Fibroblast of skin of right biceps (primary cell): ENCODE measurements around the gene DDIT4.
"Not testable (repeated sequence)": the region's sequence is repeated elsewhere in the genome, so short reads cannot be mapped to it uniquely, and the experiment has no call there.

ENCODE experiments used
- DNase-seq: peaks from one replicate; pipeline ENCODE4 v3.0.0-alpha.2; 2013

Gene DDIT4

DNA sequence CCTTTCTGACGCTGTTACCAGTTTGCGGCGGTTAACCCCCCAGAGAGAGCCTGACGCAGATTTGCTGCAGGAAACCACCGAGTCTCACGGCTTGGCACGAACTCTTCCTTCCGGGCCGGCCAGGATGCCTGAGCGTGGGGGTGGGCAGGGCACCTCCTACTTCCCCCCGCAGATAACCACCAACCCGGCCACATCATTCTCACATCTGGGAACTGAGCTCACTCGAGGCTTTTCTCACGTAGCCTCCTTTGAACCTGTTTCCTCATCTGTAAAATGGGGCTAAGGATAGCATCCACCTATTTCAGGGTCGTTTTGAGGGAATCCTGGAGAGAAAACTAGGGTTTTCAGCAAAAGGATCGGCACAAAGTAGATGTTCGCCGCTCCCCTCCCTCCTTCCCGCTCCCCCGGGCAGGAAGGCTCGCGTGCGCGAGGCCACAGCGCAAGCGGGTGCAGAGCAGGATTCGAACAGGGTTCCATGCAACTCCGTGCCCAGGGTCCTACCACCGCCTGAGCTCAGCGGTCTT, 23.6 kb downstream of the DDIT4 start:
- DNase-seq, result peak; percentile 97

DNA sequence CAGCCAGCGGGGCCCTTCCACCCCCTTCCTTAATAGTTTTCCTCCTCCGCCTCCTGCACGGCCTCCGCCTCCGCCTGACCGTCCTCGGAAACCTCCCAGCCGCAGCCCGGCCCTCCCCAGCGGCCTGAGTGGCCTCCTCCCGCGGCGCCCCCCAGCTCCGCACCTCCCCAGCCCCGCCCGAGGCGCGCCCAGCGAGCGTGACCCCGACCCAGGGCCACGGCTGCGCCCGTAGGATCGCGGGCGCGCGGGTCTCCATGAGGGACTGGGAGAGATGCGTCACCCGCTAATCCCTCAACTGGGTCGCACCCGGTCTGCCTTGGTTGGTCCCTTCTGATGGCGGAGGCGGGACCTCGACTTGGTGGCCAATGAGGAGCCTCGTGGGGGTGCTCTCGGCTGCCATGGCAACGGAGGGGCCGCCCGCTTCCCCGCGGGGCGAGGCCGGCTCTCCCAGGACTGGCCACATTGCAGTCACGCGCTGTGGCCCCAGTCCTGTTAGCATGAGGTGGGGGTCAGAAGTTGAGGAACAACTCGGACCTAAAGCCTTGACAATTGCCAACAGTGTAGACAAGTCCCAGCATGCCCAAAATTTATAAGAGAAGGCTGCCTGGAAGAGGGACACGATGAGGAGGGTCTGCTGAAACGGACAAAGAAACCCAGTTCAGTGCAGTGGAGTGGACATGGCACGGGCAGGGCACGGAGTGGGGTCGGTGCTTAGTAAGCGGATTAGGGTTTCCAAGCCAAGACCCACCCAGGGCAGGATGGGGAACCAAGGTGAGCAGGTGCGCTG, 24.3 kb downstream of the DDIT4 start:
- DNase-seq, result peak; percentile 98

DNA sequence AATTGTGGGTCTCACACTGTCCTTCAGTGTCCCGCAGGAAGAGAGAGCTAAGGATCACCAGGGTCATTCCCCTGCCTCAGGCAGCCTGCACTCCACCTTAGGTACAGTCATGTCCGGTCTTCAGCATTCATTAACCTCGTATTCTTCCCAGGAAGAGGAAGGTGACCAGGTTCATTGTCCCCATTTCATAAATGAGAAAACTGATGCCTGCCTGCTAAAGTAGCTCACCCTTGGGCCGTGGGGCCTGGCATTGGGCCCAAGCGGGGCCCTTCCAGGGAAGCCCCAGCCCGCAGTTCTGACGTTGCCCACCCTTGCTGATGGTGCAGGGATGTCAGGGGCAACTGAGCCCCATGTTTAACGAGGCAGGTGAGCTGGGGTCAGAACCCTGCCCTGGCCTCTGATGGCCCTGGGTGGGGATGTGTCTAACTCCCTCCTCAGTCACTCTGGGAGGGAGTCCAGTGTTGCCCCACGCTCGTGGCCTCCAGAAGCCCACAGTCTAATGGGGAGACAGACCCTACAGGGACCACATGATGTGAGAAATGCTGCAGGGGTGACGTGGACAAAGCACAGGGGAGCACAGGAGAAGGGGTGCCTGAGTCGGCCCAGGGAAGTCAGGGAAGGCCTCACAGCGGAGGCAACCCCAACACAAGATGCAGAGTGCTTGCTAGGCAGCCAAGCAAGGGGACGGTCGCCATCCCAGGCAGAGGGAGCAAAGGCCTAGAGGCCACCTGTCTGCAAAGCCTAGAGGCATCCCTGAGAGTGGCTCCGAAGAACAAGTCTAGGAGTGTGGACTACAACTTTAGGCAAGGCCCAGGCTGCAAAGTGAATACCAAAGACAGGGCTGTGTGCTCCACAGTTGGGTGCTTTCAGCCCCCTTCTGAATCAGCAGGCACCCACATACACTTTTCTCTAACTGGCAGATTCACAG, 25.1 kb downstream of the DDIT4 start:
- DNase-seq, result no peak

DNA sequence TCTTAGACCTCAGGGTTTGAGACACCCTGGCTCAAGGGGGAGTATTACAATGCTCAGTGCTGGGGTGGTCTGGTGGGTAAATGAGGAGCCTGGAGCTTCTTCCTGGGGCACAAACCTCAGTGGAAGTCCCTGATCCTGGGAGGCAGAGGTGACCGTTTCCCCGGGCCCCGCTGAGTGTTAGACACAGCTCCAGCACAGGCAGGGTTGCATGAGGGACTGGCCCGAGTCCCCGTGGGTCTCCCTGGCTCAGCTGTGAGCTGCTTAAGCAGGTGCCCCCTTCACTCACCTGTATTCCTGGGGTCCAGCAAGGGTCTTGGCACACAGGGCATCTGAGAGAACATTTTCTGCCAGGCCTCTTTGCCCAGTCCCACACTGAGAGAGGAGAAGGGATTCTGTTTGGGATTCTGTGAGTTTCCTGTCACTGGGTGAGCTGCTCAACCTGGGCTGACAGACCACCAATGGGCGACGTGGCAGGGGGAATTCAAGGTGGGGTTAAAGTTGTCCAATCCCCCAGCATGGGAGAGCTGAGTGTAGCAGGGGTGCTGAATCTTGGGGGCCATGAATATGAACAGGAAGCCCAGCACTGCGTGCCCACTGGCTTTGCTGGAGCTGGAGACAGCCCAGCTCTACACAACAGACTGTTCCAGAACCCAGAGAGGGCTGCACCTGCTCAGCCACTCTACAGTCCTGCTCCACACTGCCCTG, 29.9 kb downstream of the DDIT4 start:
- no peak for DNase-seq

DNA sequence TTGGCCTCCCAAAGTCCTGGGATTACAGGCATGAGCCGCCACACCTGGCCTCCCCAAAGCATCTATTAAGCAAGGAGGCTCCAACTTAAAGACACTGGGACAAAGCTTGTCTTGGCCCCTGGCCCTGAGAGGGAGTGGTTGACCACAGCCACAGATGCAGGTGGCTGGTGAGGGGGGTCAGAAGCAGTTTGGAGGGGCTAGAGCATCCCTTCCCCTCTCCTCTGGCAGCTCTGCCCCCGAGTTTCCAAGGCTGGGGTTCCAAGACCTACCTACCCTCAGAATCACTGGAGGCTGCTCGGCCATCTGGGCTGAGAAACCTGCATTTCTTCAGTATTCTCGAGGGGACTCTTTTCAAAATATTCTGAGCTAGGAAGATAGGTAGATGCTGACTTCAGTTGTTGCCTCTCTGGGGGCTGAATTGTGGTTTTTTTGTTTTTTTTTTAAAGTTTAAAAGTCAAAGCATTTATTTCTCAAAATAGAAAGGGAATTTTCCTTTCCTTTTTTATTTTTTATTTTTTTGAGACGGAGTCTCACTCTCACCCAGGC, 32.6 kb downstream of the DDIT4 start:
- no peak for DNase-seq

DNA sequence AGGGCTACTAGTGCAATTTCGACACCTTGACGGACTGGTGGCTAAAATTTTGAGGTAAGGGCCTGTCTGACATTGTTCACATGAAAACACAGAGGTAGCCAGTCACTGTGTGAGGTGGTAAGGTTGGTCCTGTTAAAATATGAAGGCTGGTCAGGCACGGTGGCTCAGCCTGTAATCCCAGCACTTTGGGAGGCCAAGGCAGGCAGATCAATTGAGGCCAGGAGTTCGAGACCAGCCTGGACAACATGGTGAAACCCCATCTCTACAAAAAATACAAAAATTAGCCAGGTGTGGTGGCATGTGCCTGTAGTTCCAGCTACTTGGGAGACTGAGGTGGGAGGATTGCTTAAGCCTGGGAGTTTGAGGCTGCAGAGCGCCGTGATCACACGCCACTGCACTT, 34.0 kb downstream of the DDIT4 start:
- not testable (repeated sequence) for DNase-seq

DNA sequence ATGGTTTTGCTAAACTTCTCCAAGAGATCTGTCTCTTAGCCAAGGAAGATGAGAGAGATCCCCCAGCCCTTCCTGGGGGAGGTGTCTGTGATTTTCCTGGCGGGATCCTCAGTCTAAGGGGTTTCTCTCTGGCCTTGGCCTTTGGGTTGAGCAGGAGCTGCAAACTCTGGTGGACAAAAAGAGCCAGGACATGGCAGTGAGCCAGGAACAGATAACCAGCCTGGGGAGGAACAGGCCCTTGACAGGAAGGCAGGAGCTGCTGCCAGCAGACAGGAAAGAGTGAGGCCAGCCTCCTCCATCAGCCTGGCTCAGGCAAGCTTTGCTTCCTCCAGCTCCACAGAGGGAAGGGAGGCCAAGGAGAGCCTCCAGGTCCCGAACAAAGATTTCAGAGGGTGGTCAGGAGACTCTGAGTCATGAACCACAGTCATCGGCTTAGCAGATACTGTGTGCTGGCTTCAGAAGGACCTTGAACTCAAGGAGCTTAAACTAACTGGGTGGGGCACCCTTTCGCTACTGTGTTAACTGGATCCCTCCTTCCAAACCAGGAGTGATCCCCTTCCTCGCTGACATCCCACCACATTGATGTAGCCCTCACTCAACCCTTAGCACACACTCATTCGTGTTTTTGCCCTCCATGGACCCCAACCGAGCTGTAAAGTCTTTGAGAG, 34.7 kb downstream of the DDIT4 start:
- DNase-seq, result peak; percentile 81

DNA sequence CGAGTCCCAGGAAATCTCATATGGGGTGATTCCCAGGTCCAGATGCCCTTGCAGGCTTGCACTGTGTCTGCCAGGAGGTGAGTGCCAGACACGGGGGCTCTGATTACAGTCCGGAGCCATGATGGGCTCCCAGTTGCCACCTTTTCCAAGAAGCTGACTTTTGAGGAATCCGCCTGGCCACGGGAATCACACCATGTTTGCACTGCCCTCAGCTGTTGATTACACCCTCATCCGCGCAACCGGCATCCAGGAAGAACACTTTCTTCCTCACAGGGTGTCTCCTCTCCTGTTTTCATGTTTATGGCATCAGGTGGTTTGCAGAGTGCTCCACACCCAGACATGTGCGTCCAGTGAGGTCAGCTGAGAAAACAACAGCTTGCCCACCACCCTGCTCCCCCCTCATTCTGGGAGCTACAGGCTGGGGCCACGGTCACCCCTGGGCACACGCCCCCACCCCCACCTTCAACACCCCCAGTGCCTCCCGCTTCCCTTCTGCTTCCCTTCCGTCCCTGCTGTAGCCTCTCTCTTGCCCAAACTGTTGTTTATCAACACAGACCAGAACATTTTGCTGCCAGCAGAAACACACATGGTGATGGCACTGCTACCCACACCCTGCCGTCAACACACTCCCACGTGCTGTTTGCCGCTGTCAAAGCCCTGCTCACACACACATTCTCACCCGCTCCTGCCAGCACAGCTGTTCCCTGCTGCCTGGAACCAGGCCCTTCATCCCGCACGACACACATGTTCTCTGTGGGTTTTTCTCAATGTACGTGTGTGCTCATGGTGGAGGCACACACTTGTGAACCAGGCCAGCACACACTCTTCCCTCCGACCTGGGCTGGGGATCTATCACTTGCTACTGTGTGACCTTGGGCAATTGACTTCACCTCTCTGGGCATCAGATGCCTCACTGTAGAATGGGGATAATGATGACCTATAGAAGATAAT, 35.8 kb downstream of the DDIT4 start:
- DNase-seq, result no peak

DNA sequence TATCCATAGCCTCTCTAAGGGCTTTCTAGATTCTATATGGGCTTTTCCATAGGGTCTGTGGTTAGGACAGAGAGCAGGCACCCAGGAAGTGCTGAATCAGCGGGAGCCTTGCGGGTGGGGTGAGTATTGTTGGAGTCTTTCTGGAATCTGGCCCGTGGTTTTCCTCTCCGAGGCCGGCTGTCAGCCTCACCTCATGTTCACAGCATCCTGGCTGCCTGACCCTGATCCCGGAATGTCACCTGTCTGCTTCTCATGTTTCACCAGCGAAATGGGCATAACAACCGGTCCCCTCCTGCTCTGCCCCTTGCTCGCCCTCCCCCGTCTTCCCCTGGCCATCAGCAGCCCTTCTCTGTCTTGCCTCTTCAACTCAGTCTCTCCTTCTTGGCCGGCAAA, 36.5 kb downstream of the DDIT4 start:
- peak; percentile 45 for DNase-seq

DNA sequence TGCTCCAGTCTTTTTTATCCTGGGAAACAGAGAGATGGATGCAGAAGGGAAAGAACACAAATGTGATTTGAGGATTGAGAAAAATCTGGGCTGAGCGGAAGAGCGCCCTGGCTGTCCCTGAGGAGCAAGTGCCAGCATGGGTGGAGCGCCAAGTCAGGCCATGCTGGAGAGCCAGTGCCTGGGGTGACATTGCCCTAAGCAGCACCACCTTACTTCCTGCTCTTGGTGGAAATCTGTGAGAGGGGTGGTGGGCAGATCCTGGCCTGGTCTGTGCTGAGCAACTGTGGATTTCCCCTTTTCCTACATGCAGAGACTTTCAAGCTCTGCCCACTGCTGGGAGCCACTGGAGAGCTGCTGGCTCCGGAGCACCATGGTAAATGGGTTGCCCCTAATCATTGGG, 36.9 kb downstream of the DDIT4 start:
- no peak for DNase-seq

DNA sequence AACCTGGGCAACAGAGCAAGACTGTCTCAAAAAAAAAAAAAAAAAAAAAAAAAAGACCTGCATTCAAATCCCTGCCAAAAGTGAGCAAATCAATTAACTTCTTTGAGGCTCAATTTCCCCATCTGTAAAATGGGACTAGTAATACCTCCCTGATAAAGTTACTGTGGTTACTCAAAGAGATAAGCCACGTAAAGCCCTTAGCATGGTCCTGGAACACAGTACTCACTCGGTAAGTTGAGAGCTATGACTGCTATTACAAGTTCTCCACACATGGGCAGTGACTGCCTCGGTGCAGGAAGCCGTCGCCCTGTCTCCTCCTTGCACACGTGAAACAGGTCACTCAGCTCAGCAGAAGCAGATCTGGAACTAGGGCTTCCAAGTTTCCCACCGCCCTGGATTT, 37.9 kb downstream of the DDIT4 start:
- DNase-seq, result no peak

DNA sequence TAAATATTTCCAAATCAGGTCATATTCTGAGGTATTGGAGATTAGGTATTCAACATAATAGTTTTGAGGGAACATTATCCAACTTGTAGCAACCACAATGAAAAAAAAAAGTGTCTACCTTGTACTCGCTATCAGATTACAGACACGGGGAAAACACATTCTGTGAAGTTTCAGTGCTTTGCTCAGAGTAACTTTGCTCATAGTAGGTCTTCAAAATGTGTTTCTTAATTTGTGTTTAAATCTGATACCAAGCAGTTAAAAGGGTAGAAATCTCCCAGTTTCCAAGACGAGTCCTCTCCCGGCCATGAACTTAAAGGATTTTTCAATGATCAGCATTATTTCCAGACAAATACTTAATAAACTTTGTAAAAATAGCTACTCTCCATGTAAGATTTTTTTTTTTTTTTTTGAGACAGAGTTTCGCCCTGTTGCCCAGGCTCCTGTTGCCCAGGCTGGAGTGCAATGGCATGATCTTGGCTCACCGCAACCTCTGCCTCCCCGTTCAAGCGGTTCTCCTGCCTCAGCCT, 39.2 kb downstream of the DDIT4 start:
- no peak for DNase-seq

DNA sequence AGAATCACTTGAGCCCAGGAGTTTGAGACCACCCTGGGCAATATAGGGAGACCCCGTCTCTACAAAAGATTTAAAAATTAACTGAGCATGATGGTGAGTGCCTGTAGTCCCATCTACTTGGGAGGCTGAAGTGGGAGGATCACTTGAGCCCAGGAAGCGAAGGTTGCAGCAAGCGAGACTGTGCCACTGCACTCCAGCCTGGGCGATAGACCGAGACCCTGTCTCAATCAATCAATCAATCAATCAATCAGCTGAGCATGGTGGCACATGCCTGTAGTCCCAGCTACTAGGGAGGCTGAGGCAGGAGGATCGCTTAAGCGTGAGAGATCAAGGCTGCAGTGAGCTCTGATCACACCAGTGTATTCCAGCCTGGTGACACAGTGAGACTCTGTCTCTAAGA, 40.5 kb downstream of the DDIT4 start:
- DNase-seq, result no peak

DNA sequence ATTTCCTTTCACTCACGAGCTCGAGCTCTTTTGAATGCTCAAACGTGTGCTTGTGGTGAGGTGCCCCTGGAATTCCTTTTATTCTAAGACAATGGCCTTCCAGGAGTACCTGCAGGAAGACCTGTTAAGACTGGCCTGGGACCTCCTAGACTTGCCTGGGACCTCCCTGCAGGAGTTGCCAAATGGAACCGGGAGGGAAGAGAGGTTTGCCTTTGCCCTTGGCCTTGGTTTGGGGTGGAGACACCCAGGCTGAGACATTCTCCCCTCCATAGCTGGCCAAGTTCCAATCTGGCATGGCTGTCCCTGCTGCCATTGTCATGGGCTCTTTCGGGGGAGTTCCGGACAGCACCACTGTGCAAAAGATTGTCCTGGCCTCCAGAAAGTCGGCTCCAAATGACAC, 41.3 kb downstream of the DDIT4 start:
- no peak for DNase-seq

DNA sequence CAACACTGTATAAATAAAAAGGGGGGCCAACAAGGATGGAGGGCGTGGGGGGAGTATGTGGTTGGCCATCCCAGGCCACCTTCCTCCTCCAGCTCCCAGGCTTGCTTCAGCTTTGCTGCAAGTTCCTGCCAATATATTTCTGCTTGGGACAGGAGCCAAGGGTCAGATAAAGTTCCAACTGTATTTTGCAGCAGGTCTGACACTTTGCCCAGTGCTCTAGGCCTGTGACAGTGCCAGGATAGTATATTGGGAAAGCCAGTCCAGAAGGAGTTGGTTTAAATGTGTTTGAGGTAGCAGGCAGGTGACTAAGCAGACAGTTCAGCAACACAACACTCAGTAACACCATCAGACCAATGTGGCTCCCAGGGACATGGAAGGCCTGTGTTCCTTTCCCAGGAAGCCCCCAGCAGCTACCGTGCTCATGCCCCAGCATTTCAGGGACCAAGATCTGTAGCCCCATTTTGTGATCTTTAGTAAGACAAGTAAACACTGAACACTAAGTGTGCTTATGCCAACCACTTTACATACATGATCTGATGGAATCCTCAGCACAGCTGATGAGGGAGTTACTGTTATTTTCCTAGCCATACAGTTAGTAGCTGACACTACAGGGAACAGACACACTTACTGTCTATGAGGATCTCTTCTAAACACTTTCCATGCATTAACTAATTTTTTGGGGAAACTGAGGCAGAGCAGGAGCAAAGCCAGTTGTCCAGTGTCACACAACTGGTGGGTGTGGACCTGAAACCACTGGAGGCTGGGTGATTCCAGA, 42.1 kb downstream of the DDIT4 start:
- DNase-seq, result peak; percentile 60

DNA sequence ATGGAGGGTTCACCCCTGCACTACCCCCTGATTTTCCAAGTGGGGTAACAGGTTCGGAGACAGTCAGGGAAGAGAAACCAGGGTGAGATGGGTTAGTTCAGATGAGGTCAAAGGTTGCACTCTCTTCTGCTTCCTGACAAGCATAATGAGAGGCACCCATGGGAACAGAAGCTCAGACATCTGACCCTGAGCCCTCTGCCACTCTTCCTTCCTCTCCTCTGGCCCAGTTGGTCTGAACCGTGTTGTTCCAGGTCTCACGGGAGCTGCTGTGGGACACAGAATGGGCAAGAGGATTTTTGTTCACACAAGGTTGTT, 42.6 kb downstream of the DDIT4 start:
- no peak for DNase-seq

DNA sequence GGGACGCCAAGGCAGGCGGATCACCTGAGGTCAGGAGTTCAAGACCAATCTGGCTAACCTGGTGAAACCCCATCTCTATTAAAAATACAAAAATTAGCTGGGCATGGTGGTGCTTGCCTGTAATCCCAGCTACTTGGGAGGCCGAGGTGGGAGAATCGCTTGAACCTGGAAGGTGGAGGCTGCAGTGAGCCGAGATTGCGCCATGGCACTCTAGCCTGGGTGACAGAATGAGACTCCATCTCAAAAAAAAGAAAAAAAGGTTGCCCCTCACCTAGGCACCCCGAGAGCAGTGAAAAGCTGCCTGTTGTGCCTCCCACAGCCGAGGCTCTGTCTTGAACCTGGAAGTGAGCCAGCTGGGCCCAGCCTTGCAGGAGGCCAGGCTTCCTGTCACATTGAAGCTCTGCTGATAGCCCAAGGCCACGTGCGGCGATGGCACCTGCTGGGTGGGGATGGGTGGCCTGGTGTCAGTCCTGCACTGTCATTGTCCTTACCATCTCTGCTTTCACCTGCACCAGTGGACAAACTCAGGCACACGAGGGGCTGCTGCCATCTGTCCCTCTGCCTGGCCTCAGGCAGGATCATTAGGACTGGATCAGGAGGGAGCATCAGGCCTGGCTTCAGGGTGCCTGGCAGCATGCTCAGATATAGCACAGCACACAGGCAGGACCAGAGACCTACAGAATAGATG, 43.2 kb downstream of the DDIT4 start:
- DNase-seq, result no peak

DNA sequence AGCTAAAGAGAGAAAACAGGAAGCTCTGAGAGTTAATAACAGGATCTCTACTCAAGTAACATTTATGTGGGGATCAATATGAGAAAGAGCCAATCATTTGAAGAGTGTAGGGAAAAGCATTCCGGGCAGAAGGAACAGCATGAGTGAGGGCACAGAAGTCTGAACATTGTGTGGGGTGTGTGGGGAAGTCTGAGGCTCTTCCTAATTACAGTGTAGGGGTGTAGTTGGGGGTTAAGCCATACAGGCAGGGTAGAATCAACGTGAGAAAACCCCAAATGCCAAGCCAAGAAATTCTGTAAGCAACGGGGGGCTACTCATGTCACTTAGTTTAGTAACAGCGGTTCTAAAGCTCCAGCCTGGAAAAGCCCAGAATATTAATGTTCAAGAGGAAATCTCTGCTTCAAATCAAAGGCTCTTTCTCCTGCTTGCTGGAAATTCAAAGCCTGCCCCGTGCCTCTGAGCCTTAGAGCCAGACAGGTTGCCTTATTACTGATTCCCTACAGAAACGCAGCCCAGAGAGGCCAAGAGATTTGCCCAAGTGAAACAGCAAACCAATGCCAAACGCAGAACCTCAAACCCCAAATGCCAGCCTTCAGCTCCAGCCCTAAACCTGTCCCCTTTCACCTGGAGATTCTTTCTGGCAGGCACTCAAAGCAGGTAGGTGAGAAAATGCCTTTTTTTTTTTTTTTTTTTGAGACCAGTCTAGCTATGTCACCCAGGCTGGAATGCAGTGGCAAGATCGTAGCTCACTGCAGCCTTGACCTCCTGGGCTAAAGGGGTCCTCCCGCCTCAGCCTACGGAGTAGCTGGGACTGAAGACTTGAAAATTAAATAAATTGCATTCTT, 44.9 kb downstream of the DDIT4 start:
- DNase-seq, result peak; percentile 37
